HL-60 (cell line): ENCODE results near the gene ST6GAL1.

ENCODE experiments used
- POLR2AphosphoS5 ChIP-seq: IDR thresholded peaks from 2 replicates; pipeline ENCODE4 v1.6.1; 2012; ENCODE audit warnings: low read depth
- REST ChIP-seq: IDR thresholded peaks from 2 replicates; pipeline ENCODE4 v1.6.1; 2012; ENCODE audit warnings: low read depth; ENCODE audit not compliant: insufficient replicate concordance
- SPI1 ChIP-seq: IDR thresholded peaks from 2 replicates; pipeline ENCODE4 v1.6.1; 2012; ENCODE audit warnings: low read depth, mild to moderate bottlenecking, borderline replicate concordance
- TF ChIP-seq, protein P1 (sequence below): IDR thresholded peaks from one replicate; pipeline ENCODE4 v1.5.1; 2011; ENCODE audit warnings: low read length, control low read depth, inconsistent platforms; ENCODE audit not compliant: insufficient read depth

GRCh38 chr3:186896006-186896405, 34.3 kb upstream of the ST6GAL1 start:
- TF ChIP-seq, protein P1, sequence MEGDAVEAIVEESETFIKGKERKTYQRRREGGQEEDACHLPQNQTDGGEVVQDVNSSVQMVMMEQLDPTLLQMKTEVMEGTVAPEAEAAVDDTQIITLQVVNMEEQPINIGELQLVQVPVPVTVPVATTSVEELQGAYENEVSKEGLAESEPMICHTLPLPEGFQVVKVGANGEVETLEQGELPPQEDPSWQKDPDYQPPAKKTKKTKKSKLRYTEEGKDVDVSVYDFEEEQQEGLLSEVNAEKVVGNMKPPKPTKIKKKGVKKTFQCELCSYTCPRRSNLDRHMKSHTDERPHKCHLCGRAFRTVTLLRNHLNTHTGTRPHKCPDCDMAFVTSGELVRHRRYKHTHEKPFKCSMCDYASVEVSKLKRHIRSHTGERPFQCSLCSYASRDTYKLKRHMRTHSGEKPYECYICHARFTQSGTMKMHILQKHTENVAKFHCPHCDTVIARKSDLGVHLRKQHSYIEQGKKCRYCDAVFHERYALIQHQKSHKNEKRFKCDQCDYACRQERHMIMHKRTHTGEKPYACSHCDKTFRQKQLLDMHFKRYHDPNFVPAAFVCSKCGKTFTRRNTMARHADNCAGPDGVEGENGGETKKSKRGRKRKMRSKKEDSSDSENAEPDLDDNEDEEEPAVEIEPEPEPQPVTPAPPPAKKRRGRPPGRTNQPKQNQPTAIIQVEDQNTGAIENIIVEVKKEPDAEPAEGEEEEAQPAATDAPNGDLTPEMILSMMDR = no peak
- TF ChIP-seq POLR2AphosphoS5 (no peak), SPI1 (no peak), REST (no peak)
